NCI-H1105 (cell line): ENCODE data around the gene BACH2.
"Not testable (repeated sequence)": the region's sequence is repeated elsewhere in the genome, so short reads cannot be mapped to it uniquely, and the experiment has no call there.

Experiments
- DNase-seq: peaks from one replicate; lab custom pipeline; 2025; lab: John Stamatoyannopoulos, UW

The BACH2 gene

GRCh38 chr6:89938014-89938413 lies 358.6 kb downstream of the BACH2 start:
- DNase-seq: no peak

GRCh38 chr6:89936177-89936576 lies 360.5 kb downstream of the BACH2 start:
- DNase-seq: no peak

- DNase-seq: no peak
These were observed 361.8 kb downstream of the BACH2 start for GRCh38 chr6:89934685-89935366.

- DNase-seq: no peak
These were observed 364.3 kb downstream of the BACH2 start for GRCh38 chr6:89932245-89932802.

- no peak for DNase-seq
These were observed 365.9 kb downstream of the BACH2 start for GRCh38 chr6:89930789-89931188.

GRCh38 chr6:89928604-89929003 lies 368.0 kb downstream of the BACH2 start:
- DNase-seq: no peak

- no peak for DNase-seq
These were observed 368.7 kb downstream of the BACH2 start for GRCh38 chr6:89927791-89928550.

GRCh38 chr6:89927264-89927663 lies 369.4 kb downstream of the BACH2 start:
- DNase-seq: no peak

- DNase-seq: no peak
These were observed 370.8 kb downstream of the BACH2 start for GRCh38 chr6:89925826-89926225.

- no peak for DNase-seq
These were observed 372.4 kb downstream of the BACH2 start for GRCh38 chr6:89924231-89924630.

GRCh38 chr6:89921691-89922090 lies 375.0 kb downstream of the BACH2 start:
- DNase-seq: no peak

GRCh38 chr6:89921197-89921596 lies 375.4 kb downstream of the BACH2 start:
- no peak for DNase-seq

GRCh38 chr6:89917801-89918366 lies 378.8 kb downstream of the BACH2 start:
- DNase-seq: no peak

GRCh38 chr6:89917216-89917615 lies 379.4 kb downstream of the BACH2 start:
- no peak for DNase-seq

- DNase-seq: no peak
These were observed 380.3 kb downstream of the BACH2 start for GRCh38 chr6:89916136-89916920.

GRCh38 chr6:89910902-89911240 lies 385.8 kb downstream of the BACH2 start:
- no peak for DNase-seq

GRCh38 chr6:89910001-89910901 lies 386.4 kb downstream of the BACH2 start:
- not testable (repeated sequence) for DNase-seq

- DNase-seq: no peak
These were observed 401.3 kb downstream of the BACH2 start for GRCh38 chr6:89895276-89895874.

GRCh38 chr6:89894169-89894568 lies 402.5 kb downstream of the BACH2 start, which contains the start of gene GJA10:
Gene GJA10, plus strand, starts transcription at chr6:89894469. Its CDS starts 0 bp downstream, at chr6:89894469.
- no peak for DNase-seq

- not testable (repeated sequence) for DNase-seq
These were observed 404.1 kb downstream of the BACH2 start for GRCh38 chr6:89892577-89892976.
